Activated CD8-positive, alpha-beta memory T cell treated with anti-CD3 and anti-CD28 coated beads for 24 hours (primary cell): ENCODE data around the gene SLK.

Source experiments
- DNase-seq: peaks from one replicate; pipeline ENCODE4 v3.0.0-alpha.2; 2020

Gene SLK

GRCh38 chr10:103995134-103995533, 28.2 kb downstream of the SLK start:
- DNase-seq: no peak

- DNase-seq: no peak
These were observed 31.9 kb downstream of the SLK start for GRCh38 chr10:103998805-103999204.

- DNase-seq: no peak
These were observed 36.0 kb downstream of the SLK start for GRCh38 chr10:104002911-104003310.

- DNase-seq: no peak
These were observed 38.4 kb downstream of the SLK start for GRCh38 chr10:104005172-104005863.

GRCh38 chr10:104011904-104012303, 45.0 kb downstream of the SLK start:
- no peak for DNase-seq

- DNase-seq: no peak
These were observed 46.5 kb downstream of the SLK start for GRCh38 chr10:104013489-104013888.

GRCh38 chr10:104014176-104014575, 47.2 kb downstream of the SLK start:
- DNase-seq: no peak

- DNase-seq: no peak
These were observed 49.7 kb downstream of the SLK start for GRCh38 chr10:104016661-104017060.

GRCh38 chr10:104018471-104018870, 51.5 kb downstream of the SLK start:
- DNase-seq: no peak

- DNase-seq: no peak
These were observed 53.1 kb downstream of the SLK start for GRCh38 chr10:104020020-104020419.

GRCh38 chr10:104021246-104021645, 54.3 kb downstream of the SLK start:
- no peak for DNase-seq

- DNase-seq: no peak
These were observed 55.1 kb downstream of the SLK start for GRCh38 chr10:104022026-104022425.

- DNase-seq: no peak
These were observed 58.6 kb downstream of the SLK start for GRCh38 chr10:104025524-104025923.

GRCh38 chr10:104026762-104027161, 59.8 kb downstream of the SLK start:
- no peak for DNase-seq

GRCh38 chr10:104028146-104028545, 61.2 kb downstream of the SLK start:
- DNase-seq: peak; percentile 51

- DNase-seq: no peak
These were observed 62.0 kb downstream of the SLK start for GRCh38 chr10:104028823-104029520.

- no peak for DNase-seq
These were observed 62.6 kb downstream of the SLK start for GRCh38 chr10:104029521-104029860.

- no peak for DNase-seq
These were observed 64.7 kb downstream of the SLK start for GRCh38 chr10:104031631-104032030.

GRCh38 chr10:104032144-104032775, 65.3 kb downstream of the SLK start:
- no peak for DNase-seq

GRCh38 chr10:104033401-104033930, 66.5 kb downstream of the SLK start:
- no peak for DNase-seq

GRCh38 chr10:104033966-104034365, 67.0 kb downstream of the SLK start:
- no peak for DNase-seq

- DNase-seq: no peak
These were observed 67.7 kb downstream of the SLK start for GRCh38 chr10:104034401-104035193.
